COLO668 (cell line): ENCODE data around the gene MSMB.
A peak's percentile ranks its signal among the peaks of the same experiment; 100 is the strongest.
"Not testable (repeated sequence)": the region's sequence is repeated elsewhere in the genome, so short reads cannot be mapped to it uniquely, and the experiment has no call there.

Experiments used
- DNase-seq: peaks from one replicate; lab custom pipeline; 2025; ENCODE audit not compliant: unreplicated experiment; lab: John Stamatoyannopoulos, UW

MSMB gene

DNA sequence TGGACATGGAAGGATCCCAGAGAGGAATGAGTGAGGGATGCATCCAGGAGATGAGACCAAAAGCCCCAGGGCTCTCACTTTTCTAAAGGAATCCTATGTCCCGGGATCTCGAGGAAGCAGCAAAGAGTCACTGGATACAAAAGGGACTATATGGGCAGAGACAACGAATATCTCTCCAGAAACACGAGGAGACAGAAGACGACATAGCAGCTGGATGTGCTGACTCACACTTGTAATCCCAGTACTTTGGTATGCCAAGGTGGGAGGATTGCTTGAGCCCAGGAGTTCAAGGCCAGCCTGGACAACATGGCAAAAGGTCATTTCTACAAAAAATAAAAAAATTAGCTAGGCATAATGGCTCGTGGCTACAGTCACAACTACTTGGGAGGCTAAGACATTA is 24.7 kb upstream of the MSMB start:
- DNase-seq, result no peak

GRCh38 chr10:46069771-46070463 is 23.8 kb upstream of the MSMB start:
- DNase-seq, result no peak

DNA sequence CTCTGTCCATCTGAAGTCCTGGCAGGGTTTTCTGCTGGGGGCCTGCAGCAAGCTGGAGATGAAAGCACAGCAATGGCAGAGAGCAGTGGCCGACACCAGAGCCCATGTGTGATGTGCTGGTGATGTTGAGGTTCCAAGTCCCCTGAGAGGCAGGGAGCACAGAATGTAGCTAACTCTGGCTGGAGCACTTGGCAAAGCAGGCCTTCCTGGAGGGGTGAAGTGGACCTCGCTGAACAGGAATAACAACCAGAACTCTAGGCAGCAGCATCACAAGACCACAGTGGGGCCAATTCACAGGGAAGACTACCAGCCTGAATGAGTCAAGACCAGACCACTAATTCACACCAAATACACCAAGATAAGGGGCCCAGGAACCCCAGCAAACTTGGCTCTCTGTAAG is 22.8 kb upstream of the MSMB start:
- no peak for DNase-seq

DNA sequence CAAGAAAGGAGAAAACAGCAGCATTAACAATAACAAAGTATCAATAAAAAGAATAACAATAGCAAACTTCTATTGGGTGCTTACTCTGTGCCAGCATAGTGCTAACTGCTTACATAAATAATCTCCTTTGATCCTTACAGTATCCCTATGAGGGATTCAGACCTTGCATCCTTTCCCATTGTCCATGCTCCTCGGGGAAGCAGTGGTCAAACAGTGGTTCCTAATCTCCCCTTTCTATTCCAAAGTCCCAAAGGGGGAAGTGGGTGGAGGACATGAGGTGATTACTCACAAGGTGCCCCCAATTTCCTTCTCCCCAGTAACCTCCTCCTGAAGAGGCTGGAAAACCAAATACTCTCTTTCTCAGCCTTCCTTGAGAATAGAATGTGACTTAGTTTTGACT is 22.0 kb upstream of the MSMB start:
- DNase-seq, result no peak

GRCh38 chr10:46064269-46064817 is 18.3 kb upstream of the MSMB start:
- no peak for DNase-seq

- DNase-seq, result no peak
These were observed 16.8 kb upstream of the MSMB start for GRCh38 chr10:46062723-46063428.

- no peak for DNase-seq
These were observed 14.6 kb upstream of the MSMB start for GRCh38 chr10:46060706-46061105.

DNA sequence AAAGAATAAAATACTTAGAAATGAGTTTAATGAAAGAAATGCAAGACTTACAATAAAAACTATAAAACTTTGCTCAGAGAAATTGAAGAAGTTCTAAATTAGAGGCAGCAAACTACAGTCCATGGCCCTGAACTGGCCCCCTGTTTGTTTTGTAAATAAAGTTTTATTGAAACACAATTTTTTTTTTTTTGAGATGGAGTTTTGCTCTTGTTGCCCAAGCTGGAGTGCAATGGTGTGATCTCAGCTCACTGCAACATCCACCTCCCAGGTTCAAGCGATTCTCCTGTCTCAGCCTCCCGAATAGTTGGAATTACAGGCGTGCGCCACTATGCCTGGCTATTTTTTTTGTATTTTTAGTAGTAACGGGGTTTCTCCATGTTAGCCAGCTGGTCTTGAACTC is 11.9 kb upstream of the MSMB start:
- DNase-seq, result not testable (repeated sequence)

DNA sequence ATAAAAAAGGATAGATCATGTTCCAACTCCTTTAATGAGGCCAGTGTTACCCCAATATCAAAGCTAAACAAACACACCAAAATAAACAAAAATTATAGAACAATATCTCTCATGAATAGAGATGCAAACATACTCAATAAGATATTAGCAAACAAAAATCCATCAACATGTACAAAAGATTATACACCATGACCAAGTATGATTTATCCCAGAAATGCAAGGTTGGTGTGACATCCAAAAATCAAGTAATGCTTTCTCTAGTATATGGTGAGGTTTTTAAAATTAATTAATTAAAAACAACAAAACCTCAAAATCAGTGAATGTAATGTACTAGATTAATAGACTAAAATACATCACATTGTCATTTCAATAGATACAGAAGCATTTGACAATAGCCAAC is 11.0 kb upstream of the MSMB start:
- DNase-seq, result no peak

GRCh38 chr10:46055771-46056170 is 9.7 kb upstream of the MSMB start:
- DNase-seq, result no peak

- no peak for DNase-seq
These were observed 7.7 kb upstream of the MSMB start for GRCh38 chr10:46053534-46054434.

DNA sequence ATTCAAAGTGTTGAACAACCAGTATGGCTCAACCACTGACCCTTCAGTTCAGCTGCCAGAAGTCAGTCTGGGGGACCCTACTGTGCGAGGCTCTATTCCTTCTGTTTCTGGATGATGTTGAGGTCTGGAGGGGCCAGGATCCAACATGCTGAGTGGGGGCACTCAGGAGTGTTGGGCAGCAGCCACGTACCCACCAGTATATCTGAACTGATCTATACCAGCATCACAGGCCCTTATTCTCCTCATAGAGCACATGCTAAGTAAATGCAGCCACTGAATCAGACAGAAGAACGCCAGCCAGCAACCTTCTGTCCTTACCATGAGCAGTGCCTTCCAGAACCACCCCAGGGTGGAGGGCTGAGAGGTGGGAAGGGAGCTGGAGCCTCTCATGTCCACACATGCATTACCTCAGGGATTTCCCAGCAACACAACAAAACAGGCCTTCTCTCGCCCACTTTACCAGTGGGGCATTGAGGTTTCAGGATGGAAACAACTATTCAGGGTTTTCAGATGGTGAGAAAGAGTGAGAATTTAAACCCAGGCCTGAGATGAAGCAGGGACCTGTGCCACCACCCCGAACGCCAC is 6.8 kb upstream of the MSMB start:
- no peak for DNase-seq

DNA sequence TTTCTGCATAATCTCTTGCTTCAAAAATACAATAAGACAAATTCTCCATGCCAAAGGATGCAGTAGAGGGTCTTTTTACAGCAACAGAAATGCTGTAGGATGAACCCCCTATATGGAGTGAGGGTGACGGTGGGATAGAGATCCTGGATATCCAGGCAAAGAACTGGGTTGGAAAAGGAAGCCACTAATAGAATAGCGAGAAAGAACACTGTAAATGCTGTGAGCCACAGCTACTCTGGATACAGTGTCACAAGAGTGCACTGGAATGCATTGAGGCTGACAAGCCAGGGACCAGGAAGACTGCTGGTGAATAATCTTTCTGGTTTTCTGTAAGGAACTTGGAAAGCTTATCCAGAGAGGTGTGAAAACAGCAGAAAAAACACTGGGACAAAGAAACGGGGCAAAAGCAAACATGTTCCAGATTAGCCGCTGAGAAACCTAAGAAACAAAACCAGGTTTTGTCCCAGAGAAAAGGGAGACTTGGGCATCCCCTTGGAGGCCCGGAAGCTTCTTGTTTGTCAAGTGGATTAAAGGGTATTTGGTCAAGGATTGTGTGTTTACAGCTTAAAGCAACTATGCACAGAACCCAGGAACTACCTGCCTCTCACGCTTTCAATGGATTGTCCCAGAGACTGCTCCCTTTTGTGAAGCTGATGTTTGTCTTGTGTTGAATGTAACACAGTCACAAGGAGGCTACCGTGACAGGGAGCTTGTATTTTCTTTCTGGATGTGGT is 6.2 kb upstream of the MSMB start:
- no peak for DNase-seq

DNA sequence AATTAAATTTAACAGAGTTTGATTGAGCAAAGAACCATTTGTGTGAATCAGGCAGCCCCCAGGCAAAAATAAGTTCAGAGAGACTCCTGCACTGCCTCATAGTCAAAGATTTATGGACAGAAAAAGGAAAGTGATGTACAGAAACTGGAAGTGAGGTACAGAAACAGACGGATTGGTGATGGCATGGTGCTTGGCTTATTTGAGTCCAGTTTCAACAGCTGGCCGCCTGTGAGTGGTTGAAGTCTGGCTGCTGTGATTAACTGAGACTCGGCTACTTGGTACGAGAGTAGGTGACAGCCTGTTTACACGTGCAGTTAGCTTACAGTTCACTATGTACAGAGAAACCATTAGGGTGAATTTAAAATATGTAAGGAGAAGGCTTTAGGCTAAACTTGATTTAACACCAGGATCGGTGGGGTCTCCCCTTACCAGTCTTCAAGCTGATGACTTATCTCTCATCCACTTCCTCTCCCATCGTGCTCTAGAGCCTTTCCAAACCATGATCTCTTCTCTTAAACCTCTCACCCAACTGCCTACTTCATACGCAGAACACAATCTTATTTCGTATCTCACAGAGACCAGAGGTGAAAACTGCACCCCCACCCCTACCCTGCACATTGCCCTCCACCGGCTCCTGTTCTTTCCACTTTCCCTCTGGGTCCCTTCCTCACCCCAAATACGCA is 5.0 kb upstream of the MSMB start:
- DNase-seq, result peak; percentile 4

- DNase-seq, result not testable (repeated sequence)
These were observed 3.4 kb upstream of the MSMB start for GRCh38 chr10:46049497-46049831.

DNA sequence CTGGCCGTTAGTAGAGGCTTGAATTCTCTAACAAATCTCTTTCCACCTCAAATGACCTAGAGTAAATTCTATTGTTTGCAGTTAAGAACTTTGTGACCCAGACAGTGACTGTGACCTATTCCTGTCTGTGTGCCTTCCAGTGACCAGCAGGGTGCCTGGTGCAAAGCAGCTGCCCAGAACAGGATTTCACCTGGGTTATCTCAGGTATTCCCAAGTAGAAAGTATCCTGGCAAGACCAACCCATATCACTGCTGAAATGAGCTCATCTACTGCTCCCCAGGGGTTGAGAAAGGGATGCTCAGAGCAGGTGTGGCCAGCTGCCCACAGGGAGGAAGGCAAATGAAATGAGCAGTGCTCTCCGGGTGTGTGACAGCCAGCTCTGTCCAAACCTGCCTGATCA is 2.1 kb upstream of the MSMB start:
- DNase-seq, result no peak

DNA sequence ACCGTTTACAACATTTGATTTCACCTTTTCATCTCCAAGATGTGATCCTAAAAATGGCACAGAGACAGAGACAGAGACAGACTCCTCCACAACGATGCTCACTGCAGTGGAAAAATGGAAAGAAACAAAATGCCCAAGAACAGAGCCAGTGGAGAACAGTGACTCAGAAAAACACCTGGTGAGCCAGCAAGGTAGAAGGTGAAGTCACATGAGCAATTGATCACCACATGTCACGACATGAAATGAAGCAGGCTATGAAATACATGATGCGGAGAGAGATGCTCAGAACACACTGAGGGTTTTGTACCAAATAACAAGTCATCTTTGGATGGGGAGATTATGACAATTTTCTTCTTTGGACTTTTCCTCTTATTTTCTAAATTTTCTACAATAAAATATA is 3.5 kb downstream of the MSMB start:
- DNase-seq, result no peak

DNA sequence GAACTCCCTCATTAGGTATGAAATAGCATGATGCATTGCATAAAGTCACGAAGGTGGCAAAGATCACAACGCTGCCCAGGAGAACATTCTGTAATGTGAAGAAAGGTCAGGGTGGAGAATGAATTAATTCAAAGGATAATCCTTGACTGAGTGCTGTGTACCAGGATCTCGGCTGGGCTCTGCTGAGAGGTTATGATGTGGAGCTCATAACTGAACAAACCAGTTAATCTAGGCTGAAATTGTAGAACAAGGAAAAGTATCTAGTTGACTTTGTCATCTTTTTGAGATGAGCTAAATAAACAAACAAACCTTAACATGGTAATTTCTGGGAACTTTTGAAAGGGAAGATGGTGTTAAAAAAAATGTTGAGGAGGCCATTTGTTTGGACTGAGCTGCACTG is 6.1 kb downstream of the MSMB start:
- DNase-seq, result no peak

- DNase-seq, result no peak
These were observed 8.8 kb downstream of the MSMB start for GRCh38 chr10:46037107-46037825.
